DOHH2 (cell line): ENCODE data around the gene LPCAT2.

Source experiments
- EZH2phosphoT487 ChIP-seq: fragments of 200-600 bp; sonication (generic); IDR thresholded peaks from 2 replicates; pipeline ENCODE4 v1.6.1; 2017; ENCODE audit warnings: borderline replicate concordance, mild to moderate bottlenecking, antibody characterized with exemption, low read length, moderate library complexity, mixed read lengths
- TF ChIP-seq, protein P1 (sequence below): fragments of 200-600 bp; sonication (generic); IDR thresholded peaks from one replicate; pipeline ENCODE4 v1.5.1; 2014; ENCODE audit warnings: antibody characterized with exemption, mild to moderate bottlenecking, low read depth, low read length; ENCODE audit not compliant: poor library complexity, severe bottlenecking

DNA sequence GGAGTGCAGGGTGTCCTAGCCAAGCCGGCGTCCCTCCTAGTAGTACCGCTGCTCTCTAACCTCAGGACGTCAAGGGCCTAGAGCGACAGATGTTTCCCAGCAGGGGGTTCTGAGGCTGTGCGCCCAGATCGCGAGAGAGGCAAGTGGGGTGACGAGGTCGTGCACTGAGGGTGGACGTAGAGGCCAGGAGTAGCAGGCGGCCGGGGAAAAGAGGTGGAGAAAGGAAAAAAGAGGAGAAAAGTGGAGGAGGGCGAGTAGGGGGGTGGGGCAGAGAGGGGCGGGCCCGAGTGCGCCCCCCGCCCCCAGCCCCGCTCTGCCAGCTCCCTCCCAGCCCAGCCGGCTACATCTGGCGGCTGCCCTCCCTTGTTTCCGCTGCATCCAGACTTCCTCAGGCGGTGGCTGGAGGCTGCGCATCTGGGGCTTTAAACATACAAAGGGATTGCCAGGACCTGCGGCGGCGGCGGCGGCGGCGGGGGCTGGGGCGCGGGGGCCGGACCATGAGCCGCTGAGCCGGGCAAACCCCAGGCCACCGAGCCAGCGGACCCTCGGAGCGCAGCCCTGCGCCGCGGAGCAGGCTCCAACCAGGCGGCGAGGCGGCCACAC lies 29.9 kb upstream of the LPCAT2 start, which contains the start of gene MMP2:
- TF ChIP-seq, protein P1, sequence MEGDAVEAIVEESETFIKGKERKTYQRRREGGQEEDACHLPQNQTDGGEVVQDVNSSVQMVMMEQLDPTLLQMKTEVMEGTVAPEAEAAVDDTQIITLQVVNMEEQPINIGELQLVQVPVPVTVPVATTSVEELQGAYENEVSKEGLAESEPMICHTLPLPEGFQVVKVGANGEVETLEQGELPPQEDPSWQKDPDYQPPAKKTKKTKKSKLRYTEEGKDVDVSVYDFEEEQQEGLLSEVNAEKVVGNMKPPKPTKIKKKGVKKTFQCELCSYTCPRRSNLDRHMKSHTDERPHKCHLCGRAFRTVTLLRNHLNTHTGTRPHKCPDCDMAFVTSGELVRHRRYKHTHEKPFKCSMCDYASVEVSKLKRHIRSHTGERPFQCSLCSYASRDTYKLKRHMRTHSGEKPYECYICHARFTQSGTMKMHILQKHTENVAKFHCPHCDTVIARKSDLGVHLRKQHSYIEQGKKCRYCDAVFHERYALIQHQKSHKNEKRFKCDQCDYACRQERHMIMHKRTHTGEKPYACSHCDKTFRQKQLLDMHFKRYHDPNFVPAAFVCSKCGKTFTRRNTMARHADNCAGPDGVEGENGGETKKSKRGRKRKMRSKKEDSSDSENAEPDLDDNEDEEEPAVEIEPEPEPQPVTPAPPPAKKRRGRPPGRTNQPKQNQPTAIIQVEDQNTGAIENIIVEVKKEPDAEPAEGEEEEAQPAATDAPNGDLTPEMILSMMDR = no peak
- TF ChIP-seq EZH2phosphoT487 = no peak
